GM18508 (cell line): ENCODE results near the gene CTXN2.

ENCODE experiments used
- ATAC-seq: cut with Tn5 transposase; IDR thresholded peaks from one replicate; pipeline ENCODE4 v1.9.1; 2021; ENCODE audit warnings: moderate number of reproducible peaks; ENCODE audit not compliant: insufficient read depth, unreplicated experiment

The CTXN2 gene

GRCh38 chr15:48191574-48192225 lies at the start of gene CTXN2:
CTXN2 (plus strand) TSS chr15:48191665; CDS start chr15:48201301, 9,636 bp downstream.
- no peak for ATAC-seq

- ATAC-seq: no peak
Measured at GRCh38 chr15:48143856-48144255, 47.6 kb upstream of the CTXN2 start.

GRCh38 chr15:48144889-48145288 lies 46.6 kb upstream of the CTXN2 start:
- ATAC-seq: no peak

GRCh38 chr15:48145923-48146322 lies 45.5 kb upstream of the CTXN2 start:
- ATAC-seq: no peak

GRCh38 chr15:48147358-48147757 lies 44.1 kb upstream of the CTXN2 start:
- ATAC-seq: no peak

GRCh38 chr15:48149858-48150257 lies 41.6 kb upstream of the CTXN2 start:
- ATAC-seq: no peak

GRCh38 chr15:48153526-48153925 lies 37.9 kb upstream of the CTXN2 start:
- ATAC-seq: no peak

- ATAC-seq: no peak
Measured at GRCh38 chr15:48168616-48169015, 22.8 kb upstream of the CTXN2 start.

GRCh38 chr15:48170981-48171380 lies 20.5 kb upstream of the CTXN2 start:
- ATAC-seq: no peak

- peak; percentile 39 for ATAC-seq
Measured at GRCh38 chr15:48175126-48175525, 16.3 kb upstream of the CTXN2 start.

- no peak for ATAC-seq
Measured at GRCh38 chr15:48176112-48176511, 15.4 kb upstream of the CTXN2 start.

GRCh38 chr15:48176957-48177356 lies 14.5 kb upstream of the CTXN2 start:
- no peak for ATAC-seq

- ATAC-seq: peak; percentile 43
Measured at GRCh38 chr15:48177383-48177765, 14.1 kb upstream of the CTXN2 start.

- ATAC-seq: peak; percentile 37
Measured at GRCh38 chr15:48177766-48178647, 13.5 kb upstream of the CTXN2 start, which contains the start of gene MYEF2. MYEF2 (minus strand) TSS chr15:48178295; CDS start chr15:48178237, 58 bp downstream.

GRCh38 chr15:48178648-48178931 lies 12.9 kb upstream of the CTXN2 start:
- no peak for ATAC-seq

GRCh38 chr15:48182749-48183148 lies 8.7 kb upstream of the CTXN2 start:
- no peak for ATAC-seq

- no peak for ATAC-seq
Measured at GRCh38 chr15:48185529-48185928, 5.9 kb upstream of the CTXN2 start.

- no peak for ATAC-seq
Measured at GRCh38 chr15:48186271-48186670, 5.2 kb upstream of the CTXN2 start.

GRCh38 chr15:48190932-48191573 lies 412 bp upstream of the CTXN2 start:
- no peak for ATAC-seq

GRCh38 chr15:48202068-48202467 lies 10.6 kb downstream of the CTXN2 start:
- ATAC-seq: no peak

- ATAC-seq: no peak
Measured at GRCh38 chr15:48205981-48206380, 14.5 kb downstream of the CTXN2 start, which contains the start of gene SLC12A1. SLC12A1 (plus strand) TSS chr15:48206302; CDS start chr15:48207720, 1,418 bp downstream.
